Astrocyte (in vitro differentiated cells and primary cell): ENCODE data around the gene REEP3.

Experiments used
- CTCF ChIP-seq: IDR thresholded peaks from 2 replicates; pipeline ENCODE4 v1.5.1; 2011; ENCODE audit warnings: low read depth, mild to moderate bottlenecking, inconsistent platforms, low read length, moderate library complexity; ENCODE audit not compliant: insufficient read depth
- EZH2 ChIP-seq: IDR thresholded peaks from 2 replicates; pipeline ENCODE4 v1.6.1; 2012; ENCODE audit warnings: mild to moderate bottlenecking, low read length, inconsistent platforms; ENCODE audit not compliant: insufficient read depth

- TF ChIP-seq CTCF: no peak
- no peak for TF ChIP-seq EZH2
These were observed 3.8 kb downstream of the REEP3 start for GRCh38 chr10:63525021-63525420.
